GM21526 (cell line): ENCODE results near the gene ACKR3.

Experiments used
- ATAC-seq: cut with Tn5 transposase; IDR thresholded peaks from one replicate; pipeline ENCODE4 v1.9.1; 2021; ENCODE audit warnings: moderate library complexity; ENCODE audit not compliant: unreplicated experiment, low FRiP score

ACKR3 gene

GRCh38 chr2:236604575-236605344 lies 35.1 kb downstream of the ACKR3 start:
- ATAC-seq, result no peak

GRCh38 chr2:236605345-236605734 lies 35.7 kb downstream of the ACKR3 start:
- ATAC-seq, result no peak

- ATAC-seq, result no peak
These were observed 36.4 kb downstream of the ACKR3 start for GRCh38 chr2:236606023-236606422.

- no peak for ATAC-seq
These were observed 38.0 kb downstream of the ACKR3 start for GRCh38 chr2:236607471-236608187.

- no peak for ATAC-seq
These were observed 38.5 kb downstream of the ACKR3 start for GRCh38 chr2:236608188-236608525.

- ATAC-seq, result no peak
These were observed 39.1 kb downstream of the ACKR3 start for GRCh38 chr2:236608710-236609109.

- no peak for ATAC-seq
These were observed 41.6 kb downstream of the ACKR3 start for GRCh38 chr2:236610991-236611821.

- ATAC-seq, result no peak
These were observed 43.1 kb downstream of the ACKR3 start for GRCh38 chr2:236612737-236613136.

GRCh38 chr2:236613612-236614011 lies 44.0 kb downstream of the ACKR3 start:
- no peak for ATAC-seq

GRCh38 chr2:236614551-236614950 lies 44.9 kb downstream of the ACKR3 start:
- ATAC-seq, result no peak

GRCh38 chr2:236616031-236616430 lies 46.4 kb downstream of the ACKR3 start:
- no peak for ATAC-seq

GRCh38 chr2:236616624-236617023 lies 47.0 kb downstream of the ACKR3 start:
- no peak for ATAC-seq

- ATAC-seq, result no peak
These were observed 47.7 kb downstream of the ACKR3 start for GRCh38 chr2:236617221-236617737.

GRCh38 chr2:236617796-236618195 lies 48.2 kb downstream of the ACKR3 start:
- no peak for ATAC-seq

- ATAC-seq, result no peak
These were observed 48.7 kb downstream of the ACKR3 start for GRCh38 chr2:236618370-236618769.

GRCh38 chr2:236619910-236620612 lies 50.4 kb downstream of the ACKR3 start:
- no peak for ATAC-seq

GRCh38 chr2:236621786-236622185 lies 52.2 kb downstream of the ACKR3 start:
- no peak for ATAC-seq

- no peak for ATAC-seq
These were observed 52.6 kb downstream of the ACKR3 start for GRCh38 chr2:236622201-236622600.

GRCh38 chr2:236622660-236623059 lies 53.0 kb downstream of the ACKR3 start:
- no peak for ATAC-seq

- ATAC-seq, result no peak
These were observed 54.2 kb downstream of the ACKR3 start for GRCh38 chr2:236623816-236624215.
